Smooth muscle cell (in vitro differentiated cells): ENCODE measurements around the gene DLG2. TPM values are rescaled to one million over a fixed set of nuclear protein-coding genes. Genes with fewer than 3 reads are reported as not detected.

ENCODE experiments used
- DNase-seq: peaks from one replicate; lab custom pipeline; 2025; ENCODE audit not compliant: unreplicated experiment; lab: John Stamatoyannopoulos, UW
- H2AFZ ChIP-seq: fragments of 200-600 bp; sonication (generic); 2 replicates; pipeline ENCODE4 v1.6.0; 2016; ENCODE audit warnings: antibody characterized with exemption, low read depth, mild to moderate bottlenecking
- H3F3A ChIP-seq: fragments of 200-600 bp; sonication (generic); 2 replicates; pipeline ENCODE4 v1.6.0; 2017; ENCODE audit warnings: antibody characterized with exemption, low read depth
- H3K27ac ChIP-seq: fragments of 200-600 bp; sonication (generic); 2 replicates; pipeline ENCODE4 v1.5.1; 2016; ENCODE audit warnings: low read depth, mild to moderate bottlenecking
- H3K27me3 ChIP-seq: fragments of 200-600 bp; sonication (generic); 2 replicates; pipeline ENCODE4 v1.6.1; 2016; ENCODE audit warnings: low read depth, mild to moderate bottlenecking
- H3K36me3 ChIP-seq: fragments of 200-600 bp; sonication (generic); 2 replicates; pipeline ENCODE4 v1.5.1; 2016; ENCODE audit warnings: low read depth
- H3K4me1 ChIP-seq: fragments of 200-600 bp; sonication (generic); 2 replicates; pipeline ENCODE4 v1.5.1; 2016; ENCODE audit warnings: low read depth
- H3K4me2 ChIP-seq: fragments of 200-600 bp; sonication (generic); 2 replicates; pipeline ENCODE4 v1.6.0; 2016; ENCODE audit warnings: mild to moderate bottlenecking
- H3K4me3 ChIP-seq: fragments of 200-600 bp; sonication (generic); 2 replicates; pipeline ENCODE4 v1.5.1; 2016; ENCODE audit warnings: mild to moderate bottlenecking
- H3K79me2 ChIP-seq: fragments of 200-600 bp; sonication (generic); 2 replicates; pipeline ENCODE4 v1.6.0; 2016; ENCODE audit warnings: low read depth, mild to moderate bottlenecking
- H3K9ac ChIP-seq: fragments of 200-600 bp; sonication (generic); 2 replicates; pipeline ENCODE4 v1.6.0; 2016; ENCODE audit warnings: low read depth
- H3K9me3 ChIP-seq: fragments of 200-600 bp; sonication (generic); replicated peaks from 2 replicates; pipeline ENCODE4 v1.5.1; 2016; ENCODE audit warnings: low read depth
- H4K20me1 ChIP-seq: fragments of 200-600 bp; sonication (generic); 2 replicates; pipeline ENCODE4 v1.6.0; 2016; ENCODE audit warnings: low read depth
- CTCF ChIP-seq: fragments of 200-600 bp; sonication (generic); IDR thresholded peaks from 2 replicates; pipeline ENCODE4 v1.5.1; 2017; ENCODE audit warnings: borderline replicate concordance, mild to moderate bottlenecking, antibody characterized with exemption; ENCODE audit not compliant: insufficient read depth, poor library complexity, severe bottlenecking
- WGBS: methylation state at CpG from one replicate; pipeline ENCODE4 v1.1.7; 2016; ENCODE audit warnings: low lambda C conversion rate; 5-methylcytosine and 5-hydroxymethylcytosine counted together
- polyA plus RNA-seq: library from polyadenylated mRNA; unstranded; fragments of >200 nt; fragmentation: Nextera tagmentation; extraction: Ambion mirVana; gene quantifications from 2 replicates; pipeline ENCODE4 v1.2.1, GENCODE V29; 2016
- total RNA-seq: library from RNA; depleted of rRNA; stranded (reverse); fragments of >200 nt; gene quantifications from 2 replicates; pipeline ENCODE4 v1.2.3, GENCODE V29; 2014

Gene DLG2
- total and polyA plus RNA-seq, 2 experiments from 2014 or later = 0.74 to 1.1 TPM

GRCh38 chr11:83706566-83706965 lies 1920.6 kb downstream of the DLG2 start:
- no peak overlapping the region for H3K4me3 ChIP-seq
- H3K36me3 ChIP-seq = no peaks in the 10 kb centered on the region
- no peaks in the 10 kb centered on the region for H3K27me3 ChIP-seq
- 83% methylated on average over 6 of the region's 6 CpGs for WGBS
- TF ChIP-seq CTCF = no peak
- no peaks in the 10 kb centered on the region for H3K4me1 ChIP-seq
- H3F3A ChIP-seq = no peaks in the 10 kb centered on the region
- no peak for DNase-seq
- no peak overlapping the region for H2AFZ ChIP-seq
- H4K20me1 ChIP-seq = no peaks in the 10 kb centered on the region
- no peaks in the 10 kb centered on the region for H3K79me2 ChIP-seq
- no peak overlapping the region for H3K4me2 ChIP-seq
- no peak overlapping the region for H3K9ac ChIP-seq
- H3K9me3 ChIP-seq = no peaks in the 10 kb centered on the region
- H3K27ac ChIP-seq = no peak overlapping the region

GRCh38 chr11:83702796-83703195 lies 1924.3 kb downstream of the DLG2 start:
- no peak for DNase-seq
- Histone ChIP-seq H3K27ac (no peak overlapping the region), H3K4me2 (no peak overlapping the region), H3K36me3 (no peaks in the 10 kb centered on the region), H3K9me3 (no peaks in the 10 kb centered on the region), H3K79me2 (no peaks in the 10 kb centered on the region), H4K20me1 (no peaks in the 10 kb centered on the region), H3F3A (no peaks in the 10 kb centered on the region), H3K4me3 (no peak overlapping the region), H3K4me1 (no peaks in the 10 kb centered on the region), H3K9ac (no peak overlapping the region), H3K27me3 (no peaks in the 10 kb centered on the region), H2AFZ (no peak overlapping the region)
- 95% methylated on average over 2 of the region's 2 CpGs for WGBS
- TF ChIP-seq CTCF = no peak

DNA sequence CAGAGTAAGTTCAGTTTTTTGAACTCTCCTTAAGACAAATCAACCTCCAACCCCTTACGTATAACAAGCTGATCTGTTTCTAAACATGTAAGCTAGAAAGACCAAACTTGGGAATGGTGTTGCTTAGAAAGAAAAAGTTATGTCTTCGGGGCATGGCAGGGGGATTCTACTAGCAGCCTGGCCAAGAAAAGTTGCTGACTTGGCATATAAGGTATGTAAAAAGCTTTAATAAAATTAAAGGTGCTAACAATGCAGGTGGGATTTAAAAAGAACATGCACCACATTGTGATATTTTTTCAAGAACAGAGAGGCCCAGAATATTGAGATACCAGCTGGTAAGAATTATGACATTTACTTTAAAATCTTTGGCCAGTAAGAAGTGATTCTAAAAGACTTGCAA lies 1929.6 kb downstream of the DLG2 start:
- Histone ChIP-seq H3K27me3 (no peaks in the 10 kb centered on the region), H3K9ac (no peak overlapping the region), H3K9me3 (no peaks in the 10 kb centered on the region), H3K79me2 (no peaks in the 10 kb centered on the region), H2AFZ (no peak overlapping the region), H3K4me3 (no peak overlapping the region), H4K20me1 (no peaks in the 10 kb centered on the region), H3K4me2 (no peak overlapping the region), H3K36me3 (no peaks in the 10 kb centered on the region), H3K4me1 (peaks cover 5% of the 10 kb centered on the region), H3F3A (no peaks in the 10 kb centered on the region), H3K27ac (no peak overlapping the region)
- 98% methylated on average over 2 of the region's 2 CpGs for WGBS
- DNase-seq = no peak
- no peak for TF ChIP-seq CTCF

DNA sequence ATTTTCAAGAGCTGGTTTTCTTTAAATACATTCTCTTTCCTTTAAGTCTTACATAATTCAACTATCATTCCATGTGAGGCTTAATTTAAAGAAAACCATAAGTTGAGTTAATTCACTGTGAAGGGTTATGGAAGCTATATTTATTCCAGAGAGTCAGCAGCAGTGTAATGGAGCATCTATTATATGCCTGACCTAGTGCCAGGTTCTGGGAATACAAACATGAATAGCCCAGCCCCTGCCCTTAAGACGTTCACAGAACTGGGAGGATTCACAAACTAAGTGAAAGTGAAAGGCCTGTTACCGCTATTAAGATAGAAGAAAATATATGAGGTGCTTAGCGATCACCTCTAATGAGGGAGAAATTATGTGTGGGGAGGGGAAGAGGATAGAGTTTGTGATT lies 1932.1 kb downstream of the DLG2 start:
- 84% methylated on average over 3 of the region's 3 CpGs for WGBS
- H3K4me2 ChIP-seq = no peak overlapping the region

More for the DNA sequence above, 1932.1 kb downstream of the DLG2 start:
- Histone ChIP-seq H3K9me3 (no peaks in the 10 kb centered on the region), H3K9ac (no peak overlapping the region), H4K20me1 (no peaks in the 10 kb centered on the region), H3K36me3 (no peaks in the 10 kb centered on the region), H3K4me1 (peaks cover 5% of the 10 kb centered on the region), H3K27ac (no peak overlapping the region), H3K4me3 (no peak overlapping the region), H2AFZ (no peak overlapping the region), H3K27me3 (no peaks in the 10 kb centered on the region), H3F3A (no peaks in the 10 kb centered on the region), H3K79me2 (no peaks in the 10 kb centered on the region)
- no peak for TF ChIP-seq CTCF
- no peak for DNase-seq
